ENCODE measurements around the gene GNAO1.

The GNAO1 gene

DNA sequence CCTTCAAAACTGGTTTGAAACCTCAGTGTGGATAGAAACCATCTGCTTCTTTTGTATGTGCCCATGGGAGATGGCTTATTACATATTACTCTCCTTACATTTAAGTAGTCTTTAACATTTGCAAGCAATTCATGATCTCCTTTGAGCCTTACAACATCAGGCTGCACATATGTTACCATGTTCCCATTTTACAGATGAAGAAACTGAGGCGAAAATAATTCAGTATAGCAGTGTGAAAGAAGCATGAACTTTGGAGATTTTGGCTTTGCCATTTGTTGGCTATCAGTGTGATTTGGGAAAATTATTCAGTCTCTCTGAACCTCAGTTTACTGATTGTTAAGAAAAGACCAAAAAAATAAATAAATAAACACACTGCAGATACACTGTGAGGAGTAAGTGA, 15.7 kb downstream of the GNAO1 start:
- no peaks in the 10 kb centered on the region for H3K36me3 Mint-ChIP-seq (ENCODE audit: low read depth)

DNA sequence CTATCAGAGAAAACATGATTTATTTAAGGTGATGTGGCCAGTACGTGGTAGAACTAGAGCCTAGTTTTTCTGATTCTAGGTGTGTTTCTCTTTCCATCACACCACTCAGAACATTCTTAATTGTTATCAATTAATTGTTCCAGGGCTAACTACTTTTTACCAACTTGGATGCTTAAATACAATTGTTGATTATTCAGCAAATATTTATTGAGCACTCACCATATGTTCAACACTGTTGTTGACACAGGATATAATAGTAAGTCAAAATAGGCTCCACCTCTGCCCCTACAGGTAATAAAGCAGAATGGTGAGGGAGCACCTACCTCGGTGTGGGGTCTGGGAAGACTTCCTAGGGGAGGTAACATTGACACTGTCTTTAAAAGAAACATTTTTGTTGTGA, 16.1 kb downstream of the GNAO1 start:
- no peaks in the 10 kb centered on the region for H3K9me3 Mint-ChIP-seq
- peaks cover 44% of the 10 kb centered on the region for H3K27me3 Mint-ChIP-seq (ENCODE audit: low read depth)
- no peaks in the 10 kb centered on the region for H3K4me1 Mint-ChIP-seq (ENCODE audit: low read depth)
- DNase-seq (ENCODE audit: low spot score) = no peak
- no peak overlapping the region for H3K27ac Mint-ChIP-seq
- H3K36me3 Mint-ChIP-seq (ENCODE audit: low read depth) = no peaks in the 10 kb centered on the region
- H3K4me3 Mint-ChIP-seq = no peak overlapping the region

More for the DNA sequence above, 15.7 kb downstream of the GNAO1 start:
- Mint-ChIP-seq H3K27me3 (ENCODE audit: low read depth) (peaks cover 41% of the 10 kb centered on the region), H3K27ac (no peak overlapping the region), H3K4me3 (no peak overlapping the region), H3K9me3 (no peaks in the 10 kb centered on the region), H3K4me1 (ENCODE audit: low read depth) (no peaks in the 10 kb centered on the region)
- DNase-seq (ENCODE audit: low spot score) = no peak

DNA sequence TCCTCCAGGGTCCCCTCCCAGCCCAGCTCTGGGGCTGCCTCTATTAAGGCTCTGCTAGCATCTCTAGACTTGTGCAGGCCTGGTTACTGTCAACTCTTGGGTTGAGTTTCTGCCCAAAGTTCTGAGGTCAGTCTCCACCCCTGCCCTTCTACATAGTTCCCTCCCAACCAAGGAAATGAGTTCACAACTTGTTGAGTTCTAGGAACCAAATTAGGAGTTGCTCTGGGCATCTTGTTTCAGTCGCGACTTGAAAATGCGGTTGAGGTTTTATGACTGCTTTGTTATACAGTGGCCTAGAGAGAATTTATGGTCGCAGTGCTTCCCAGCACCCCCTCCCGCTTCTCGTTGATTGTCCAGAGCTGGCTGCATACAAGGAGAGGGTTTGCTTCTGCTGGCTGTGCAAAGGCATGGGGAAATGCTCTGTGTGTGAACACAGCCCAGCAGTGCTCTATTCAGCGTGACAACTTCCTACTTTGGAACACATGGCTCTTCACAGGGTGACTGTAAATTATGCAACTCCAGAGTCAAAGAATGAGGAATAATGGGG, 20.2 kb downstream of the GNAO1 start:
- Mint-ChIP-seq H3K27me3 (ENCODE audit: low read depth) (peaks cover 55% of the 10 kb centered on the region), H3K4me1 (ENCODE audit: low read depth) (no peaks in the 10 kb centered on the region), H3K27ac (no peak overlapping the region), H3K4me3 (no peak overlapping the region), H3K9me3 (no peaks in the 10 kb centered on the region), H3K36me3 (ENCODE audit: low read depth) (no peaks in the 10 kb centered on the region)
- no peak for DNase-seq (ENCODE audit: low spot score)

DNA sequence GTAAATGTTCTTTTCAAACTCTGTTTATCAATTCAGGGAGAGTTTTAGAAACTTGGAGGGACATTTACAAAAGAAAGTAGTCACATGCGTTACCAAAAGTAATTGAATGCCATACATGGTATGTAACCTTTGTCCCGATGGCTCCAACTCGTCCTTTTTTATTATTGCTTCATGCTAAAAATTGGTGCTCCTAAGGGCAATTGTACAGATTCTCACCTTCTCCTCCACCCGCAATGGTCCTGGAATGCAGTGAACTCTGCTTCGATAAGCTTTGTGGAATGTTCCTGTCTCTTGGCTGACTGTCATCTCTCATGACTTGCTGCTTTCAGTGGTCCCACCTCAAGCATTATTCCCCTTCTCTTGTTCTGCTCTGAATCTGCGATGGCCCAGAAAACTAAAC, 20.9 kb downstream of the GNAO1 start:
- H3K27me3 Mint-ChIP-seq (ENCODE audit: low read depth) = peaks cover 52% of the 10 kb centered on the region
- H3K4me1 Mint-ChIP-seq (ENCODE audit: low read depth) = no peaks in the 10 kb centered on the region

DNA sequence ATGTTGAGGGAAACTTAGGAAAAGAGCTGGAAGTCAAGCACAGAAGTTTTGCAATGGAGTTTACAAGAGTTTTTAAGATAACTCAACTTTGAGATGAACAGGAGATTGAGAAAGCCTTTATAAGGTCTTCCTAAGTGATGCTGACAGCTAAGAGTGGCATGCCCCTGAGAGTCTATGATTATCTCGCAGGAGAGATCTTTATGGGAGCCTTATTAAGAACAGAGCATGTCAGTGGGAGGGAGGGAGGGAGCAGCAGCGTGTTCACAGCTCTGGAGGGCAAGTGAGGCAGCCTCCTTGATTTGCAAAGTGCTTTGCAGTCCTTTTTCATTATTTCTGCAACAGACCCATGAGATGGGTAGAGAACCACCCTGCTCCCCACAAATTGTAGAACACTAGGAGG, 30.7 kb downstream of the GNAO1 start:
- Mint-ChIP-seq H3K9me3 (no peaks in the 10 kb centered on the region), H3K27ac (no peak overlapping the region)

More for the DNA sequence above, 20.9 kb downstream of the GNAO1 start:
- DNase-seq (ENCODE audit: low spot score) = no peak
- Mint-ChIP-seq H3K36me3 (ENCODE audit: low read depth) (no peaks in the 10 kb centered on the region), H3K9me3 (no peaks in the 10 kb centered on the region), H3K4me3 (no peak overlapping the region), H3K27ac (no peak overlapping the region)

DNA sequence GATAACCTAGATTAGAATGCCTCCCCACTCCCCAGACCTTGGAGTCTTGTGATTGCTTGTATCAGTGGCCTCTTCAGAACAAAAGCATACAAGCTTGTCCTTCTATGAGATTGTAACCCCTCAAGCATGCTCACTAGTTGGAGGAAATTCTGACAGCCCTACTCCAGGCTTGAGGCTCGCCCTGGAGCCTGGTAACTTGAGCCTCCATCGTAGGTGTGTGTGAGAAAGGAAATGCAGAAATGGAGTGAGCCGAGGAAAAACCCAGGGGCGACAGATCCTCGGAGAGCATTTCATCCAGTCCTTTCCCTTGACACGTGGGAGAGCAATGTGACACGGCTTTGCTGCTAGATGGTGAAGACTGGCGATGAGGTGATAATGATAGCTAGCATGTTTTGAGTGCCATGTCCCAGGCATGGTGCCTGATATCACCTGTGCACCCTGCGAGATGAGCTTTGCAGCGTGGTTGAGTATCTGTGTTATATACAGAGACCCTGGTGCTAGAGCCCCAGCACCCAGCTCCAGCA, 31.2 kb downstream of the GNAO1 start:
- no peak for DNase-seq (ENCODE audit: low spot score)
- H3K27me3 Mint-ChIP-seq (ENCODE audit: low read depth) = peaks cover 34% of the 10 kb centered on the region

More for the DNA sequence above, 30.7 kb downstream of the GNAO1 start:
- Mint-ChIP-seq H3K27me3 (ENCODE audit: low read depth) (peaks cover 37% of the 10 kb centered on the region), H3K4me1 (ENCODE audit: low read depth) (peaks cover 20% of the 10 kb centered on the region), H3K4me3 (no peak overlapping the region), H3K36me3 (ENCODE audit: low read depth) (no peaks in the 10 kb centered on the region)
- DNase-seq (ENCODE audit: low spot score) = no peak

DNA sequence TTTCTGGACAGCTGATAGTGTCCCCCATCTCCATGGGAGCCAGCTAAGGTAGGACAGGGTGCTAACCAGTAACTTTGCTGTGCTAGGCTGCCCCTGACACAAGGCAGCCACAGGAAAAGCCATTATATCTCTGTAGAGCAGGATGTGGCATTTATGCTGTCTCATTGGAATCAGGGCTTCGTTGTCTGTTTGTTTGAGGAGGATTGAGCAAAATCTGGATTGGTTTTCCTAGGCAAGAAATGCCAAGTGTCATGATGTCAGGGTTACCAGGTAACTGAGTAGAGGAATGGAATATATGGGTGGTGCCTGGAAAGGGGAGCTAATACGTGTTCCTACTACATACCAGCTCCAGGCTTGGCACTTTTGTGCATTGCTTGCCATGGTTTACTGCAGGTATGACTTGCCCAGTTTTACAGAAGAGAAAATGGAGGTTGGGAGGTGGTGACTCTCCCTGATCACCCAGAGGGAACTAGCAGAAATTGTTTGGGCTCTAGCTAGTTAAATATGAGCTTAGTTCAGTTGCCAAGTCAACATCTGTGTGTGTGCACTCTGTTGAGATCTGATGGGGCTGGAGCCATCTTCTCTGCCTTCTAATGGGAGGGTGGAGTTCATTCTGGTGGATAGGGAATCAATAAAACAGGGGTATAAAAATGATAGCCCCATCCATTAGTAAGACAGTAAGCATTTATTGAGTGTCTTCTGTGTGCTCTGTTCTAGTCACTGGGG, 33.9 kb downstream of the GNAO1 start:
- H3K9me3 Mint-ChIP-seq = no peaks in the 10 kb centered on the region
- H3K27ac Mint-ChIP-seq = no peak overlapping the region
- H3K4me3 Mint-ChIP-seq = no peak overlapping the region
- peaks cover 26% of the 10 kb centered on the region for H3K4me1 Mint-ChIP-seq (ENCODE audit: low read depth)
- no peak for DNase-seq (ENCODE audit: low spot score)
- peaks cover 27% of the 10 kb centered on the region for H3K27me3 Mint-ChIP-seq (ENCODE audit: low read depth)
- no peaks in the 10 kb centered on the region for H3K36me3 Mint-ChIP-seq (ENCODE audit: low read depth)

More for the DNA sequence above, 31.2 kb downstream of the GNAO1 start:
- no peak overlapping the region for H3K4me3 Mint-ChIP-seq
- H3K36me3 Mint-ChIP-seq (ENCODE audit: low read depth) = no peaks in the 10 kb centered on the region
- peaks cover 24% of the 10 kb centered on the region for H3K4me1 Mint-ChIP-seq (ENCODE audit: low read depth)
- H3K9me3 Mint-ChIP-seq = no peaks in the 10 kb centered on the region
- no peak overlapping the region for H3K27ac Mint-ChIP-seq

DNA sequence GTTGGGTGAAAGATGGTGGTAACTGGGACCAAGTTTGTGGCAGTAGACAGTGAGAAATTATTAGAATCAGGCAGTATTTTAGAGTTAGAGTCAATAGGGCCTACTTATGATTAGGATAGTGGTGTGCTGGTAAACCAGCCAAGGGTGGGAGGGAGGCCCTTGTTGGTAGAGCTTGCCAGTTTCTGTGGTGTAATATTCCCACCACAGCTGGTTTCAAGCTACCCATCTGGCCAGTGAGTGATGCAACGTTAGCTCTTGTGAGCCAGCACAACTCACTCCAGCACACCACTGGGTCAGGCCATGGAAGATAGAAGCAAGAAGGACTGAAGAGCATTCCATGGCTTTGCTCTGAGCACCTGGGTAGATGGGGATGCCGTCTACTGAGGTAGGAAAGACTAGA, 34.9 kb downstream of the GNAO1 start:
- Mint-ChIP-seq H3K36me3 (ENCODE audit: low read depth) (no peaks in the 10 kb centered on the region), H3K9me3 (no peaks in the 10 kb centered on the region), H3K4me3 (peak overlapping the region; percentile 39), H3K4me1 (ENCODE audit: low read depth) (peaks cover 29% of the 10 kb centered on the region), H3K27me3 (ENCODE audit: low read depth) (peaks cover 30% of the 10 kb centered on the region), H3K27ac (peak overlapping the region; percentile 22)
- no peak for DNase-seq (ENCODE audit: low spot score)

DNA sequence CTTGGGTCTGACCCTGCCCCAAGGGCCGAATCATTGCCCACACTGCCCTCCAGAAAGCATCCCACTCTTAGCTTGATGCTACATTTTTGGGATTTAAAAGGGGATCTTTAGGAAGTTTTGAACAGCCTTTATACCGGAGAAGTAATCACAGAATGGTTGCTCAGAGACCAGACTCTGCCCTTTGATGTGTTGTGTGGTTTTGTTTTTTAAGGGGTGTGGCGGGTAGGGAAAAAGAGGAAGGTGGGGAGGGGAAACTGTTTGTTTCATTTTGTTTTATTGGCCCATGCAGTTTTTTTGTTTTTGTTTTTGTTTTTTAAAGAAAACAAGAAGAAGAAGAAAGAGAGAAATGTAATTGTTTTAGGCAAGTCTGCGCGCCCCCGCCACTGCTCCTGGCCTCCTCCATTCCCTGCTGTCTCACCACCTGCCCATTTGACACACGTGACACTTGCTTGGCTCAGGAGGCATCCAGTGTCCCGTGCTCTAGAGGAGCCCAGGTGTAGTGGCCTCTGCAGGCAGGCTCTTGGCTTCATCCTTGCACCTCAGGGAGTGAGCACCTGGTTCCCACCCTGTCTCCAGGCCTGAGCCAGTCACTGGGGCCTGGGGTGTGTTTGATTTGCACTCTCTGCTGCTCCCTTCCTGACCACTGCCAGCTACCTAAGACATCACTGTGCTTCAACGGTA, 35.7 kb downstream of the GNAO1 start:
- Mint-ChIP-seq H3K27ac (peak overlapping the region; percentile 6), H3K9me3 (no peaks in the 10 kb centered on the region), H3K27me3 (ENCODE audit: low read depth) (peaks cover 26% of the 10 kb centered on the region), H3K36me3 (ENCODE audit: low read depth) (no peaks in the 10 kb centered on the region), H3K4me1 (ENCODE audit: low read depth) (peaks cover 29% of the 10 kb centered on the region), H3K4me3 (peak overlapping the region; percentile 39)
- DNase-seq (ENCODE audit: low spot score) = no peak

DNA sequence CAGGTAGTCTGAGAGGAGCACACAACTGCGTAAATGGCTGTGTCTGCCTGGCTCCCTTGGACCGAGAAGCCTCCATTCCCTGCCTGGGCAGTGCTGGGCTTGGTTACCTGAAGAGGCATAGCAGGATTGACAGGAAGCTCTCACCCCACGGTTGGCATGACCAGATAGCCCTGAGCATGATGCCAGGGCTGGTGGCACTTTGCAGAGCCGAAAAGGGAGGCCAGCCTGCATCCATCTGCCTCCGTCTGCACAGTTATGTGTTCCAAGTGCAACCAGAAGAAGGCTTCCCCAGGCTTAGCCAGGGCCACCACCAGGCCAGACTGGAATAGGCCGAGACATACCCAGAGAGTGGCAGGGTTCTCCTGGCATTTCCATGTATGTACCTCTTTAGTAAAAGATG, 36.6 kb downstream of the GNAO1 start:
- peaks cover 29% of the 10 kb centered on the region for H3K4me1 Mint-ChIP-seq (ENCODE audit: low read depth)
- no peak overlapping the region for H3K27ac Mint-ChIP-seq

DNA sequence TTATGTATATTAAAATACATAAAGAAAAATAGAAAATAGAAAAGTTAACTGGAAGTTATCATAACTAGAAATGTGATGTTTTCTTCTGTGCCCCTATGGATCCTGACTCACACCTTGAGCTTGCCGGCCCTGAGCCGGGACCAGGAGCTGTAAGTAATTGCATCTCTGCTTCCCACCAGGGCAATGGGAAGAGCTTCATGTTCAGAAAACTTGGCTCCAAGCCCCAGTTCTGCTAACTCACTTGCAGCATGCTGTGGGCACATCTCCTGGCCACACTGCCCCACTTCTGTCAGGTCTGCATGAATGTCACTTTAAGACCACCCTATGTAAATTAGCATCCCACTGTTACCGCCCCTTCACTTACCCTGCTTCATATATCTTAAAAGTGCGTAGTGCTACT, 37.2 kb downstream of the GNAO1 start:
- no peak overlapping the region for H3K27ac Mint-ChIP-seq

More for the DNA sequence above, 36.6 kb downstream of the GNAO1 start:
- H3K36me3 Mint-ChIP-seq (ENCODE audit: low read depth) = no peaks in the 10 kb centered on the region
- no peak overlapping the region for H3K4me3 Mint-ChIP-seq
- no peaks in the 10 kb centered on the region for H3K9me3 Mint-ChIP-seq
- H3K27me3 Mint-ChIP-seq (ENCODE audit: low read depth) = peaks cover 21% of the 10 kb centered on the region
- DNase-seq (ENCODE audit: low spot score) = no peak

DNA sequence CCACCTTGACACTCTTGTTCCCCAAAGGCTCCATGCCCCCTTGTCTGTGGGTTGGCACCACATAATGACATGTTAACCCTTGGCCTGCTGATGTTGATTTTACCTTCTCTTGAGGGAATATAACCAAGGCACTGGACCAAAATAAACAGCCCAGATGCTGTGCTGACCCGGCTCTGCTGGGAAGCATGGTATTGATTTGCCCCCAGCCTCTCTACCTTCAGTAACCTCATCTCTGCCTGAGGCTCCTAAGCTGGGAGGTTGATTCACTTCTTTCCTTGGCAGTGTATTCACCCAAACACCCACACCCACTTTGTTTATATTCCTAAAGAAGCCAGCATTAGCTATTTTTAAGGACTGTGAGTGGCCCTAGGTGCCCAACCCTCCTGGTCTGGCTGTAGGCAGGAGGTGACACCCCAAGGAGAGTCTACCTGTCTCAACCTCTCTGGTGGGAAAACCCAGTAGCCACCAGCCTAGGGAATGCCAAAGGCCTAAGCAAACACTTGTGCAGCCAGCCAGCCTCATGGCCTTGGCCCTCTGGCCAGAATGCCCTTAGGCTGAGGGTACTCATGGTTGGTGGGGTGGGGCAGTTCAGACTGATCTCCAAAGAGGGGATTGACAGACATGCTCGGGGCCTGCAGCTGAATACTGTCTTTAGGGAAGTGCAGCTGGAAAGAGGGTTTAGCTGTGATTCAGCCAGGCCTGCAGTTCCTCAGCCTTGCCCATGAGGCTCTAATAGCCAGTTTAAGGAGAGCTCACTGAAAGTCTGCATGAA, 42.7 kb downstream of the GNAO1 start:
- H3K27ac Mint-ChIP-seq = no peak overlapping the region
- H3K9me3 Mint-ChIP-seq = no peaks in the 10 kb centered on the region
- peaks cover 8% of the 10 kb centered on the region for H3K27me3 Mint-ChIP-seq (ENCODE audit: low read depth)
- DNase-seq (ENCODE audit: low spot score) = no peak
- no peak overlapping the region for H3K4me3 Mint-ChIP-seq
- peaks cover 2% of the 10 kb centered on the region for H3K4me1 Mint-ChIP-seq (ENCODE audit: low read depth)
- no peaks in the 10 kb centered on the region for H3K36me3 Mint-ChIP-seq (ENCODE audit: low read depth)

More for the DNA sequence above, 37.2 kb downstream of the GNAO1 start:
- H3K27me3 Mint-ChIP-seq (ENCODE audit: low read depth) = peaks cover 15% of the 10 kb centered on the region
- H3K4me1 Mint-ChIP-seq (ENCODE audit: low read depth) = peaks cover 29% of the 10 kb centered on the region
- DNase-seq (ENCODE audit: low spot score) = no peak
- no peaks in the 10 kb centered on the region for H3K36me3 Mint-ChIP-seq (ENCODE audit: low read depth)
- no peaks in the 10 kb centered on the region for H3K9me3 Mint-ChIP-seq
- no peak overlapping the region for H3K4me3 Mint-ChIP-seq

DNA sequence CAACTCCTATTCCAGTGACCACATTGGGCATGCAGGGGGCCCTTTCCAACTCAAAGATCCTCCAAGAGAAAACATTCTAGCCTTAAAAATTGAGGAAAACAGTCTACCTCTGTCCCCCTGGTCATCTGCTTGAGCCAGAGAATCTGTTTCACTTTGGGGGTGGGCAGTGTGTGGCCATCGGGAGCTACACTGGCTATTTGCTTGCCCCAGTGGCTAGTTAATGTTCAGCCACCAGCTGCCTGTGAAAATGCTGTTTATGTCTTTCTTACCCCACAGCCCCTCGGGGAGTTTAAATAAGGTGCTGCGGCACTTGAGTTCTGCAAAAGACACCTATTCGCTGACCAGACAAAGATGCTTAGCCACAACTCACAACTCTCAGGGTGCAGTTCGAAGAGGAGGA, 43.4 kb downstream of the GNAO1 start:
- no peak for DNase-seq (ENCODE audit: low spot score)
- H3K36me3 Mint-ChIP-seq (ENCODE audit: low read depth) = no peaks in the 10 kb centered on the region
- peaks cover 8% of the 10 kb centered on the region for H3K27me3 Mint-ChIP-seq (ENCODE audit: low read depth)
- H3K4me1 Mint-ChIP-seq (ENCODE audit: low read depth) = peaks cover 2% of the 10 kb centered on the region
- H3K4me3 Mint-ChIP-seq = no peak overlapping the region
- H3K9me3 Mint-ChIP-seq = no peaks in the 10 kb centered on the region
- no peak overlapping the region for H3K27ac Mint-ChIP-seq
